ENCODE measurements around the gene PSEN1. TPM values are rescaled to one million over a fixed set of nuclear protein-coding genes. Genes with fewer than 3 reads are reported as not detected.

Gene PSEN1
- total RNA-seq, 1 experiment from 2014 or later, result 41.9 TPM

DNA sequence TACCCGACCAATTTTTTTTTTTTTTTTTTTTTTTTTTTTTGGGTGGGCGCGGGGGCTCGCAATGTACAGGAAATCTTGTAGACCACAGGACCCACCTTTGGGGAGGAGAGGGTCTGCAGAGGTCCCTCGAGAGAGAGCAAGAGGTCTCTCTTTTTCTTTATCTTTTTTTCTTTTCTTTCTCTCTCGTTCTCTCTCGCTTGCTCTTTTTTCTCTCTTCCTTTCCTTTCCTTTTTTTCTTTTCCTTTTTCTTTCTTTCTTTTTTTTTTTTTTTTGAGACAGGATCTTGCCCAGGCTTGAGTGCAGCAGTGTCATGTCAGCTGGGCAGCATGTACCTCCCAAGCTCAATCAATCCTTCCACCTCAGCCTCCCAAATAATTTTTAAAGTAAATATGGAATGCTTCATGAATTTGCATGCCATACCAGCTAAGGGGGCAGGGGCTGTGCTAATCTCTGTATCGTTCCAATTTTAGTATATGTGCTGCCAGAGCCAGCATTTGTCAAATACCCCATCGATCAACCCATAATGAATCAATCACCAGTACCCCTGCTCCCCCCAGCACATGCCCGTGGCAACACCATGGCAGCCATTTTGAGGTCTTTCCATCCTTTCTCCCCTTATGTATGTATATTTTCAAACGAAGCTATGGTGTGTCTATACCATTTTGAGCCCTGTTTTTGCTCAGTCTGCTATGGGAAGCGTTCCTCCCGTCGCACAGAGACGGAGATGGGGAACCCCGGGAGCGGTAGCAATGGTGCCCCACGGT is 110.3 kb downstream of the PSEN1 start:
- H3K36me3 ChIP-seq (ENCODE audit: insufficient read depth, low read length, poor library complexity, severe bottlenecking), result no peaks in the 10 kb centered on the region
- no peaks in the 10 kb centered on the region for H3K9me3 ChIP-seq (ENCODE audit: low read depth, low read length, poor library complexity, severe bottlenecking)
- no peak for DNase-seq (ENCODE audit: low spot score)
- CTCF ChIA-PET, result no interaction called here
- intact Hi-C loops (cut with micrococcal nuclease; ENCODE audit: unreplicated experiment), result no loop called here
- BruUV-seq (replicated peaks), result no TSS peak
- no peak for TF ChIP-seq CTCF (conservative IDR thresholded peaks at IDR 0.05; ENCODE audit: low read depth, low read length)
- TF ChIP-seq EZH2 (IDR thresholded peaks at IDR 0.05; ENCODE audit: borderline replicate concordance, low read depth, low read length, poor library complexity, severe bottlenecking), result no peak
- POLR2A ChIA-PET (ENCODE audit: low non-redundant PET), result no interaction called here
- H3K4me3 ChIP-seq (ENCODE audit: low read depth, low read length, poor library complexity, severe bottlenecking), result peak overlapping the region; percentile 50
- no peaks in the 10 kb centered on the region for H3K4me1 ChIP-seq (ENCODE audit: insufficient read depth, low read length, poor library complexity, severe bottlenecking)
- no peaks in the 10 kb centered on the region for H3K27me3 ChIP-seq (replicated peaks; ENCODE audit: insufficient read depth, low read depth, low read length, poor library complexity)
- H3K27ac ChIP-seq (ENCODE audit: low read depth, low read length, poor library complexity, severe bottlenecking), result no peak overlapping the region

DNA sequence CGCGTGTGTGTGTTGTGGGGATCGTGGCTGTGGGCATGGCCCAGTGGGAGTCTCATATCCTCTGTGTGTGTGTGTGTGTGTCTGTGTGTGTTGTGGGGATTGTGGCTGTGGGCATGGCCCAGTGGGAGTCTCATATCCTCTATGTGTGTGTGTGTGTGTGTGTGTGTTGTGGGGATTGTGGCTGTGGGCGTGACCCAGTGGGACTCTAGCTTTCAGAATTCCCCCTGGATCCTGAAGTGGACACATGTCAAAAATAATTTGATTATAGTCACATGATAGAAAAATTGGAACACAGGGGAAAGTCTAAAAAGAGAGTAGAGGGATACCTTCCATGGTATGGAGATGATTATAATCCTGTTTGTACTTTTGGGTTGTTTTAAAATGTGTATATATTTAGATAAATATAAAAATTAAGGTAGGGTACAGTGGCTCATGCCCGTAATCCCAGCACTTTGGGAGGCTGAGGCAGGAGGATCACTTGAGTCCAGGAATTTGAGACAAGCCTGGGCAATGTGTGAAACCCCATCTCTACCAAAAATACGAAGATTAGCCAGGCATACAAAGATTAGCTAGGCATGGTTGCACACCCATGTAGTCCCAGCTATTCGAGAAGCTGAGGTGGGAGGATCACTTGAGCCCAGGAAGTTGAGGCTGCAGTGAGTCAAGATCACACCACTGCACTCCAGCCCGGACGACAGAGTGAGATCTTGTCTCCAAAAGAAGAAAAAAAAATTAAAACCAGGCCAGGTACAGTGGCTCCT is 112.0 kb downstream of the PSEN1 start:
- H3K9me3 ChIP-seq (ENCODE audit: low read depth, low read length, poor library complexity, severe bottlenecking), result no peaks in the 10 kb centered on the region
- no peak overlapping the region for H3K27ac ChIP-seq (ENCODE audit: low read depth, low read length, poor library complexity, severe bottlenecking)
- ChIA-PET POLR2A (ENCODE audit: low non-redundant PET) (no interaction called here), CTCF (interaction anchor here (0.6 kb wide), 1 partner anchor 16 kb away, joined by 4 read pairs; no protein-coding TSS in a partner anchor)
- no peaks in the 10 kb centered on the region for H3K36me3 ChIP-seq (ENCODE audit: insufficient read depth, low read length, poor library complexity, severe bottlenecking)
- BruUV-seq (replicated peaks), result no TSS peak
- intact Hi-C loops (cut with micrococcal nuclease; ENCODE audit: unreplicated experiment), result no loop called here
- H3K4me3 ChIP-seq (ENCODE audit: low read depth, low read length, poor library complexity, severe bottlenecking), result no peak overlapping the region
- H3K27me3 ChIP-seq (replicated peaks; ENCODE audit: insufficient read depth, low read depth, low read length, poor library complexity), result no peaks in the 10 kb centered on the region
- no peak for DNase-seq (ENCODE audit: low spot score)
- no peaks in the 10 kb centered on the region for H3K4me1 ChIP-seq (ENCODE audit: insufficient read depth, low read length, poor library complexity, severe bottlenecking)
- TF ChIP-seq EZH2 (IDR thresholded peaks at IDR 0.05; ENCODE audit: borderline replicate concordance, low read depth, low read length, poor library complexity, severe bottlenecking) (no peak), CTCF (conservative IDR thresholded peaks at IDR 0.05; ENCODE audit: low read depth, low read length) (no peak)

DNA sequence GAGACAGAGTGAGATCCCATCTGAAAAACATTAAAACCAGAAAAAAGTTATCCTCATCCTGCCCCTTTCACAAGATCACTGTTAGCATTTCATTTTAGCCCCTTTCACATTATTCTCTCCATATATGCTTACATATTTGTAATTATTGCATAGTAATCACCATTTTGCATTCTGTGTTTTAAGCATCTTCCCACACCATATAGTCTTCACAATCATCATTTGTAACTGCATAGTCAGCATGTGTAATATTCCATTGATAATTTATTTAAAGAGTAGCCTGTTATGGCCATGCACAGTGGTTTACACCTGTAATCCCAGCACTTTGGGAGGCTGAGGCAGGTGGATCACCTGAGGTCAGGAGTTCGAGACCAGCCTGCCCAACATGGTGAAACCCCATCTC is 112.8 kb downstream of the PSEN1 start:
- BruUV-seq (replicated peaks), result no TSS peak
- ChIA-PET POLR2A (ENCODE audit: low non-redundant PET) (no interaction called here), CTCF (no interaction called here)
- Histone ChIP-seq H3K27me3 (replicated peaks; ENCODE audit: insufficient read depth, low read depth, low read length, poor library complexity) (no peaks in the 10 kb centered on the region), H3K4me1 (ENCODE audit: insufficient read depth, low read length, poor library complexity, severe bottlenecking) (no peaks in the 10 kb centered on the region), H3K9me3 (ENCODE audit: low read depth, low read length, poor library complexity, severe bottlenecking) (no peaks in the 10 kb centered on the region), H3K36me3 (ENCODE audit: insufficient read depth, low read length, poor library complexity, severe bottlenecking) (no peaks in the 10 kb centered on the region), H3K4me3 (ENCODE audit: low read depth, low read length, poor library complexity, severe bottlenecking) (no peak overlapping the region), H3K27ac (ENCODE audit: low read depth, low read length, poor library complexity, severe bottlenecking) (no peak overlapping the region)
- DNase-seq (ENCODE audit: low spot score), result no peak
- TF ChIP-seq CTCF (conservative IDR thresholded peaks at IDR 0.05; ENCODE audit: low read depth, low read length) (no peak), EZH2 (IDR thresholded peaks at IDR 0.05; ENCODE audit: borderline replicate concordance, low read depth, low read length, poor library complexity, severe bottlenecking) (no peak)
- intact Hi-C loops (cut with micrococcal nuclease; ENCODE audit: unreplicated experiment), result no loop called here
